ENCODE measurements around the gene SLC9A4. TPM values are rescaled to one million over a fixed set of nuclear protein-coding genes. Genes with fewer than 3 reads are reported as not detected.

The SLC9A4 gene
- total RNA-seq, 1 donor from 2014 or later, result 0.11 TPM

- H3K36me3 Mint-ChIP-seq (ENCODE audit: low read depth), result no peaks in the 10 kb centered on the region
- ATAC-seq (ENCODE audit: low read depth), result no peak
- intact Hi-C loops (cut with micrococcal nuclease), result no loop called here
- H3K27me3 Mint-ChIP-seq, result no peaks in the 10 kb centered on the region
- ChIA-PET CTCF (interaction anchor here (0.8 to 0.9 kb wide), 2 partner anchors 65 to 187 kb away, joined by 3 read pairs; no protein-coding TSS in a partner anchor), POLR2A (no interaction called here)
- no peak for DNase-seq
- no peak overlapping the region for H3K27ac Mint-ChIP-seq
- no peak overlapping the region for H3K4me3 Mint-ChIP-seq
- TF ChIP-seq CTCF (IDR thresholded peaks at IDR 0.05), result no peak
- H3K4me1 Mint-ChIP-seq, result peaks cover 17% of the 10 kb centered on the region
- H3K9me3 Mint-ChIP-seq, result no peaks in the 10 kb centered on the region
These were observed 33.8 kb upstream of the SLC9A4 start for GRCh38 chr2:102439065-102439695.

GRCh38 chr2:102442967-102443828 is 29.8 kb upstream of the SLC9A4 start:
- intact Hi-C loops (cut with micrococcal nuclease), result loop anchor here (1.0 to 2.0 kb wide), 6 partner anchors 86 to 558 kb away; no protein-coding TSS in a partner anchor
- no peak overlapping the region for H3K4me3 Mint-ChIP-seq
- no peaks in the 10 kb centered on the region for H3K36me3 Mint-ChIP-seq (ENCODE audit: low read depth)
- H3K27me3 Mint-ChIP-seq, result no peaks in the 10 kb centered on the region
- peaks cover 2% of the 10 kb centered on the region for H3K4me1 Mint-ChIP-seq
- no peak for TF ChIP-seq CTCF (IDR thresholded peaks at IDR 0.05)
- no peak overlapping the region for H3K27ac Mint-ChIP-seq
- POLR2A ChIA-PET, result no interaction called here
- CTCF ChIA-PET, result interaction anchor here (0.6 to 2.9 kb wide), 21 partner anchors 9 to 560 kb away, joined by 3 to 22 read pairs (median 4); partner anchors contain the start of gene IL18R1
- DNase-seq (no peak), ATAC-seq (ENCODE audit: low read depth) (peak; percentile 49)
- H3K9me3 Mint-ChIP-seq, result no peaks in the 10 kb centered on the region

GRCh38 chr2:102444233-102444632 is 28.8 kb upstream of the SLC9A4 start:
- Mint-ChIP-seq H3K36me3 (ENCODE audit: low read depth) (no peaks in the 10 kb centered on the region), H3K27me3 (no peaks in the 10 kb centered on the region), H3K9me3 (no peaks in the 10 kb centered on the region), H3K4me1 (peaks cover 2% of the 10 kb centered on the region), H3K27ac (no peak overlapping the region), H3K4me3 (no peak overlapping the region)
- no peak for TF ChIP-seq CTCF (IDR thresholded peaks at IDR 0.05)
- DNase-seq, result no peak
- intact Hi-C loops (cut with micrococcal nuclease), result no loop called here
- no peak for ATAC-seq (ENCODE audit: low read depth)
- ChIA-PET CTCF (interaction anchor here (0.6 to 2.9 kb wide), 10 partner anchors 14 to 561 kb away, joined by 3 to 22 read pairs (median 5); partner anchors contain the start of gene IL18R1), POLR2A (no interaction called here)

- ChIA-PET CTCF (interaction anchor here (1.0 to 2.2 kb wide), 3 partner anchors 9 to 563 kb away, joined by 3 to 5 read pairs (median 3); no protein-coding TSS in a partner anchor), POLR2A (no interaction called here)
- TF ChIP-seq CTCF (IDR thresholded peaks at IDR 0.05), result no peak
- H3K36me3 Mint-ChIP-seq (ENCODE audit: low read depth), result no peaks in the 10 kb centered on the region
- H3K27ac Mint-ChIP-seq, result no peak overlapping the region
- ATAC-seq (ENCODE audit: low read depth) (no peak), DNase-seq (no peak)
- intact Hi-C loops (cut with micrococcal nuclease), result no loop called here
- H3K9me3 Mint-ChIP-seq, result no peaks in the 10 kb centered on the region
- peaks cover 2% of the 10 kb centered on the region for H3K4me1 Mint-ChIP-seq
- no peaks in the 10 kb centered on the region for H3K27me3 Mint-ChIP-seq
- H3K4me3 Mint-ChIP-seq, result no peak overlapping the region
These were observed 26.1 kb upstream of the SLC9A4 start for GRCh38 chr2:102446936-102447335.
